SK-N-MC (cell line): ENCODE results near the gene C4orf50.

ENCODE experiments used
- DNase-seq: peaks from one replicate; pipeline ENCODE4 v3.0.0-alpha.2; 2011; ENCODE audit warnings: low read depth, low spot score
- H3K27ac ChIP-seq: fragments of 200-600 bp; sonication (generic); 2 replicates; pipeline ENCODE4 v1.5.1; 2016; ENCODE audit warnings: mixed run types
- H3K36me3 ChIP-seq: fragments of 200-600 bp; sonication (generic); 2 replicates; pipeline ENCODE4 v1.6.1; 2017; ENCODE audit warnings: antibody characterized with exemption, low read length, mixed read lengths; ENCODE audit not compliant: insufficient read depth
- H3K4me3 ChIP-seq: fragments of 200-600 bp; sonication (generic); 2 replicates; pipeline ENCODE4 v1.5.1; 2016
- H3K9ac ChIP-seq: fragments of 200-600 bp; sonication (generic); 2 replicates; pipeline ENCODE4 v1.8.0; 2017; ENCODE audit warnings: mixed run types, mixed read lengths; ENCODE audit not compliant: insufficient read length
- H3K9me3 ChIP-seq: fragments of 200-600 bp; sonication (generic); 2 replicates; pipeline ENCODE4 v1.6.1; 2017; ENCODE audit warnings: low read depth, mild to moderate bottlenecking, antibody characterized with exemption, low read length, moderate library complexity, mixed read lengths
- EZH2 ChIP-seq: fragments of 200-600 bp; sonication (generic); IDR thresholded peaks from one replicate; pipeline ENCODE4 v1.6.1; 2017; ENCODE audit warnings: antibody characterized with exemption
- FOXP2 ChIP-seq: optimal IDR thresholded peaks from 2 replicates; pipeline ENCODE3; 2011; ENCODE audit warnings: mild to moderate bottlenecking, moderate library complexity; ENCODE audit not compliant: insufficient read depth; ENCODE audit errors: extremely low read length, control extremely low read depth
- POLR2AphosphoS5 ChIP-seq: IDR thresholded peaks from 2 replicates; pipeline ENCODE4 v1.6.1; 2012; ENCODE audit warnings: mild to moderate bottlenecking, low read depth, low read length, borderline replicate concordance

The C4orf50 gene

DNA sequence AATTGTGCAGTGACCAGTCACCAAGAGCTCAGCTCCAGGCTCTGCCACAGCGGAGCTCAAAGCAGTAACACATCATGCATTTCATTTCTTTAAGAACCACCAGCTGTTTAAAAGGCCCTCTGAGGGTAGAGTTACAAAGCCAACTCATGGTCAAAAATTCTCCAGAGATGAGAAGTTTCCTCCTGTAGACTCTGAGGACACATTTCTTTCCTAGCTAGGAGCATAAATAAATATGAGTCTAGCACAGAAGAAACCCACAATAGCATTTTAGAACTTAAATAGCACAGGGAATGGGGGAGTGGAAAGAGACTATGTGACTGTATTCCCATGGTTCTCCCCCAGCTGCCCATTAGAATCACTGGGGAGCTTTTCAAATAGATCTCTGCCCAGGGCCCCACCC is 118.8 kb downstream of the C4orf50 start:
- DNase-seq = no peak
- TF ChIP-seq POLR2AphosphoS5 (no peak), FOXP2 (no peak), EZH2 (no peak)
- H3K36me3 ChIP-seq = no peaks in the 10 kb centered on the region
- no peak overlapping the region for H3K4me3 ChIP-seq
- H3K9me3 ChIP-seq = no peaks in the 10 kb centered on the region
- H3K9ac ChIP-seq = no peak overlapping the region
- no peak overlapping the region for H3K27ac ChIP-seq

DNA sequence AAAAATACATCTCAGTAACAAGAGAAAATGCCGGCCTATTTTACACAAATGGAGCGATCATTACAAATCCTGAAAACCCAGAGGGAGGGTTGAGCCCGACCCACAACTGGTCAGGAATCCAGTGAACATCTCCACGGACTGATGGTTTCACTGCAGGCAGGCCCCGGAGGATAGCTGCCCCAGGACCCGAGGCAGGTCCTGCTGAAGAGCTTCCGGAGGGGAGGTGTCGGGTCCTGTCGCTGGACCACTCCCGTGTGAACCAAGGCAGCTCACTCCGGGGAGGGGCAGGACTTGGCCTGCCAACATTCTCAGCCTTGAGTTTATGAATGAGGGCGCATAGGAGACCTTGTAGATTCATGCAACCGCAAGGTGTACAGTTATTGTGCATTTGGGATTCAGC is 120.6 kb downstream of the C4orf50 start:
- Histone ChIP-seq H3K9ac (no peak overlapping the region), H3K27ac (no peak overlapping the region), H3K9me3 (no peaks in the 10 kb centered on the region), H3K4me3 (no peak overlapping the region), H3K36me3 (no peaks in the 10 kb centered on the region)
- no peak for DNase-seq
- TF ChIP-seq EZH2 = no peak
- no peak for TF ChIP-seq FOXP2
- TF ChIP-seq POLR2AphosphoS5 = no peak

DNA sequence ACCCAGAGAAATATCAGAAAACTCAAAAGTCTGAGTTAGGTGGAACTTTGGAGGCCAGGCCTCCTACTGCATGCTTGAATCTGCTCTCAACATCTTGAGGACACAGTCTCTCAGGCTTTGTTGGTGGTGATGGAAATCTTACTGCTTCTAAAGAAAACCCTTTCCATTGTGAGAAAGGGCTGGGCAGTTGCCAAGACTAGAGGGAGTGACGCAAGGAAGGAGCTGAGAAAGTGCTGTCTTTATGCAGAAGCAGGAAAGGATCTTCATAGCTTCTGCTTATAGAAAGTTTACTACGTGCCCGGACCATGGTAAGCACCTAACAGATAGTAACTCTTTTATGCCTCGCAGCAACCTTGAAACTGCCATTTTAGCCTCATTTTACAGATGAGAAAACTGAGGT is 122.9 kb downstream of the C4orf50 start:
- TF ChIP-seq POLR2AphosphoS5 = no peak
- TF ChIP-seq FOXP2 = no peak
- TF ChIP-seq EZH2 = no peak
- no peaks in the 10 kb centered on the region for H3K9me3 ChIP-seq
- no peak for DNase-seq
- H3K36me3 ChIP-seq = no peaks in the 10 kb centered on the region
- no peak overlapping the region for H3K27ac ChIP-seq
- H3K9ac ChIP-seq = no peak overlapping the region
- H3K4me3 ChIP-seq = no peak overlapping the region

GRCh38 chr4:5894266-5894665 is 124.0 kb downstream of the C4orf50 start:
- TF ChIP-seq POLR2AphosphoS5 (no peak), EZH2 (no peak), FOXP2 (no peak)
- no peaks in the 10 kb centered on the region for H3K9me3 ChIP-seq
- H3K4me3 ChIP-seq = no peak overlapping the region
- no peak overlapping the region for H3K9ac ChIP-seq
- no peaks in the 10 kb centered on the region for H3K36me3 ChIP-seq
- no peak for DNase-seq
- no peak overlapping the region for H3K27ac ChIP-seq

DNA sequence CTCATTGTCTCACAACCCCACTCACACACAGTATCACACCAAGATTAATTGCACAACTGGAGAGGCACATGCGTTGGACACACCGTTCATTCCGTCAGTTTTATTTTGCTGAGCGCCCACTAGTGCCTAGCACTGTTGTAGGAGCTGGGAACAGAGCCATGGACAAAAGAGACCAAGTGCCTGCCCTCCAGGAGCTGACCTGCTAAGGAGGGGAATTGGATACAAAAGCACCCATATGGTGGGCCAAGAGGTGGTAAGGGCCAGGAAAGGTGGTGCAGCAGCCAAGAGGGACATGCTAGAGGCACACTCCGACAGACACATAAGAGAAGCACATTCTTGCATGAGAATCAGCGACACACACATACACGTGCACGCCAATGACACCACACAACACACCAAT is 124.6 kb downstream of the C4orf50 start:
- Histone ChIP-seq H3K27ac (no peak overlapping the region), H3K36me3 (no peaks in the 10 kb centered on the region), H3K9ac (no peak overlapping the region), H3K4me3 (peak overlapping the region; percentile 63; the same call in 1 of the 2 replicates), H3K9me3 (no peaks in the 10 kb centered on the region)
- DNase-seq = no peak
- TF ChIP-seq FOXP2 (no peak), POLR2AphosphoS5 (no peak), EZH2 (no peak)

DNA sequence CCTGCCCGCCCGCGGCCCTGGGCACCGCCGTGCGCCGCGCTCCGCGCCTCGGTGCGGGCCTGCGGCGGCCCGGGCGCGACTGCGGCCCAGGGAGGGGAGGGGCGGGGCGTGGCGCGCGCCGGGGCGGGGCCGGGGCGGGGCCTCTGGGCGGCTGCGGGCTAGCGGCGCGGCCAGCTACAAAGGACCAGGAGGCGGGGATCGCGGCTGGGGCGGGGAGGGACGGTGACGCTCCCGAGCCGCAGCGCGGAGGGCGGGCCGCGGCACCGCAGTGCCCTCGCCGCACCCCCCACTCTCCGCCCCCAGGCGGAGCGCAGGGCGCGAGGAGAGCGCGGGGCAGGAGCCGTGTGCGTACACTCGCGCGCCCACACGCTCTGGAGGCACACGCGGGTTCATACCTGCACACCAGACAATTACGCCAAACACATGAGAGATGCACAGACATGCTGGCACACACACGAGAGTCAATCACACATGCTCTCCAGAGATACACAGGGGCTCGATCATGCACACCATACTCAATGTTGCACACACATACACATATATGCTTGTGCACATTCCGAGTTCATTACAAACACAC is 125.1 kb downstream of the C4orf50 start, which contains the start of gene CRMP1:
Gene CRMP1 (minus strand): TSS at position 83 of the 577 bp plus-strand sequence. CDS start 117 bp downstream, outside the sequence.
- H3K9ac ChIP-seq = no peak within 1 kb of the TSS
- H3K27ac ChIP-seq = no peak within 1 kb of the TSS
- H3K9me3 ChIP-seq = no peaks in the 10 kb centered on the region
- TF ChIP-seq EZH2 (no peak), FOXP2 (no peak), POLR2AphosphoS5 (no peak)
- peak within 1 kb of the TSS; percentile 63 for H3K4me3 ChIP-seq
- no peak for DNase-seq
- no peaks in the 10 kb centered on the region for H3K36me3 ChIP-seq

- TF ChIP-seq POLR2AphosphoS5 = no peak
- no peak for TF ChIP-seq FOXP2
- no peak for TF ChIP-seq EZH2
- Histone ChIP-seq H3K9ac (no peak overlapping the region), H3K4me3 (no peak overlapping the region), H3K9me3 (no peaks in the 10 kb centered on the region), H3K27ac (no peak overlapping the region), H3K36me3 (no peaks in the 10 kb centered on the region)
- no peak for DNase-seq
Observed at GRCh38 chr4:5892323-5893003, 125.8 kb downstream of the C4orf50 start.

DNA sequence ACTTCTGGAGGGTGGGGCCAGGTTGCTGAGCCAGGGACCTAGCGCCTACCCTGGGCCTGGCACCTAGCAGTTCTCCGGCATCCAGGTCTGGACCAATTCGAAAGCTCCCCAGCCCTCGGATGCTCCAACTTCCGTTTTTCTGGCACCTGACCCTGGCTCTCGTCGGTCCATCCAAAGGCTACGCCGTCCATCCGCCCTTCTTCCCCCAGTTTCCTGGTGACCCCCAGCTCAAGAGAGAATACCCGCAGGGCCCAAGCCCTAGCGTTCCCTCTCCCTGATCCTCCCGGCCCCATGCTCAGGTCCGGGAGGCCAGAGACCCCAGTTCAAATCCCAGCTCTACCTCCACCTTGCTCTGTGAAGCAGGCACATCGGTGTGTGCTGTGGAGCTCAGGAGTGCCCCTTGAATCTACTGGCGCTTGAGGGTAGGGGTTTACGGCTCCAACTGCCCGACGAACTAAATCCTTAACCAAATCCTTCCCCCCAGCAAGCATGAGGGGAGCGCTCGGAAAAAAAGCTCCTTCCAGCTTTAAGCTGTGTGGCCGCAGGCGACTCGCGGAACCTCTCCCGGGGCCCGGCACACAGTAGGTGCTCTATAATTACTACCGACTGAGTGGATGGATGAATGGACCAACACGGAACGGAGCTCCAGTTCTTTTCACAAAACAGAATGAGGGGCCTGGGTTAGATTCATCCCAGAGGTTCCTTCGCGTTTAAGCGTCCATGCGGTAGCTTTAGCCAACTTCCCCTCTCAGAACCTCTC is 126.5 kb downstream of the C4orf50 start:
- Histone ChIP-seq H3K9ac (no peak overlapping the region), H3K9me3 (no peaks in the 10 kb centered on the region), H3K4me3 (no peak overlapping the region), H3K36me3 (no peaks in the 10 kb centered on the region), H3K27ac (no peak overlapping the region)
- DNase-seq = no peak
- TF ChIP-seq FOXP2 (no peak), EZH2 (no peak), POLR2AphosphoS5 (no peak)
